GM18861 (cell line): ENCODE data around the gene GDF9.

Source experiments
- ATAC-seq: cut with Tn5 transposase; IDR thresholded peaks from one replicate; pipeline ENCODE4 v1.9.1; 2021; ENCODE audit not compliant: unreplicated experiment

The GDF9 gene, protein sequence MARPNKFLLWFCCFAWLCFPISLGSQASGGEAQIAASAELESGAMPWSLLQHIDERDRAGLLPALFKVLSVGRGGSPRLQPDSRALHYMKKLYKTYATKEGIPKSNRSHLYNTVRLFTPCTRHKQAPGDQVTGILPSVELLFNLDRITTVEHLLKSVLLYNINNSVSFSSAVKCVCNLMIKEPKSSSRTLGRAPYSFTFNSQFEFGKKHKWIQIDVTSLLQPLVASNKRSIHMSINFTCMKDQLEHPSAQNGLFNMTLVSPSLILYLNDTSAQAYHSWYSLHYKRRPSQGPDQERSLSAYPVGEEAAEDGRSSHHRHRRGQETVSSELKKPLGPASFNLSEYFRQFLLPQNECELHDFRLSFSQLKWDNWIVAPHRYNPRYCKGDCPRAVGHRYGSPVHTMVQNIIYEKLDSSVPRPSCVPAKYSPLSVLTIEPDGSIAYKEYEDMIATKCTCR

DNA sequence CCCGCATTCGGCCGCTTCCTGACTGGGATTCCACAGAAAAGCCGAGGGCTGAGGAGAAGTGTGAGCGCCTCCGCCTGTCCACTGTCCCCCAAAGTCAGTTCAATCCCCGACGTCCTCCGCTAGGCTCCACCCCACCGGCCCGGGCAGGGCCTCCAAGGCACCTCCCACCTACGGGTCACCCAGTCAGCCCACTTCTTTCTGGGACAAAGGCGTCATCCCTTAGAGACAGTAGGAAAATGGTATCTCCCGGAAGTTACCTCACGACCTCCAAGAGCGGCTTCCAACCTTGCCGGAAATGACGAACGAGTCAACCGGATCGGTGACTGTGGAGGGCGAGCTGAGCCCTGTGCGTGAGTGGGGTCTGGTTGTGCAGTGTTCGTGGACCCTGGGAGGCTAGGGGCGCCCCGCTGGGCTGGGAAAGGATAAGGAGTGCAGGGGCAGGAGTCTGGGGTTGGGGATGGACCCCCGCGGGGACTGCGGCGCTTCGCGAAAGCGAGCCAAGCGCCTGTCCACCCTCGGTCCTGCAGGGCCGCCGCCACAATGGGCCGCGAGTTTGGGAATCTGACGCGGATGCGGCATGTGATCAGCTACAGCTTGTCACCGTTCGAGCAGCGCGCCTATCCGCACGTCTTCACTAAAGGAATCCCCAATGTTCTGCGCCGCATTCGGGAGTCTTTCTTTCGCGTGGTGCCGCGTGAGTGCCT, at the start of gene GDF9, which contains the start of gene UQCRQ:
GDF9 (minus strand) TSS at position 128 of the 704 bp plus-strand sequence. CDS start 1,936 bp downstream, outside the sequence.
UQCRQ (plus strand) TSS at position 301 of the 704 bp plus-strand sequence; CDS start at position 541, 240 bp downstream.
- ATAC-seq = peak; percentile 99

DNA sequence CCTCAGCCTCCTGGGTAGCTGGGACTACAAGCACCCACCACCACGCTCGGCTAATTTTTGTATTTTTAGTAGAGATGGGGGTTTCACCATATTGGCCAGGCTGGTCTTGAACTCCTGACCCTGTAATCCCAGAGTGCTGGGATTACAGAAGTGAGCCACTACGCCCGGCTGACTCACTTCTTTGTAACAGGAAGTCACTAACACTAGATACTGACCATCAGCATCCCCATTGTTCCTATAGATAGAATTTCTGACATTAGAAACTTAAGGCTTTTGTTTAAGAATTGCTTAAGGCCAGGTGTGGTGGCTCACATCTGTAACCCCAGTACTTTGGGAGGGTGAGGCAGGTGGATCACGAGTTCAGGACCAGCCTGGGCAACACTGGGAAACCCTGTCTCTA, 49.4 kb upstream of the GDF9 start:
- no peak for ATAC-seq

- ATAC-seq = no peak
Measured at GRCh38 chr5:132909702-132910101, 43.4 kb upstream of the GDF9 start.

DNA sequence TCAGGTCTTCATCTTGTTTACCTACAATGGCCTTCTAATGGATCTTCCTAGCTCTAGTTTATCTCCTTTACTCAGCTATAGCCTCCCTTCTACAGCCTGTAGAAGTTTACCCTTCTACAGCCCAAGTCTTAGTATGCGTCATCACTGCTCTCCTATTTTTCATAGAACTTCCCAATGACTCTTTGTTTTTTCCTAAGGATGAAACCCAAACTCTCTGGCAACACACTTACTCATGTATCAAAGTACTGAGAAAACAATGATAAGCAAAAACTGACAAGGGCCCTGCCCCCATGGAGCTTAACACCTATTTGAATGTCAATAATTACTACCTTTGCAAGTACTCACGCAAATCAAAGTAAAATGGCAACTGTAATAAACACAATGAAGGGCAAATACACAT, 40.9 kb upstream of the GDF9 start:
- no peak for ATAC-seq

DNA sequence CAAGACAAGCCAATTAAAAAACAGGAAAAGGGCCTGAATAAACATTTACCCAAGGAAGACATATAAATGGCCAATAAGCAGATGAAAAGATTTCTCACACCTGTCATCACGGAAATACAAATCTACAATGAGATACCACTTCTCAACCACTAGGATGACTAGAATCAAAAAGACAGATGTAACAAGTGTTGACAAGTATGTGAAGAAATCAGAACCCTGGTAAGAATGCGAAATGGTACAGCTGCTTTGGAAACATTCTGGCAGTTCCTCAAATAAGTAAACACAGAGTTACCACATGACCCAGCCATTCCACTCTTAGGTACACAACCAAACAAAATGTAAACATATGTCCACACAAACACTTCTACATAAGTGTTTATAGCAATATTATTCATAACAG, 39.7 kb upstream of the GDF9 start:
- no peak for ATAC-seq

- no peak for ATAC-seq
Measured at GRCh38 chr5:132901730-132902129, 35.5 kb upstream of the GDF9 start.

DNA sequence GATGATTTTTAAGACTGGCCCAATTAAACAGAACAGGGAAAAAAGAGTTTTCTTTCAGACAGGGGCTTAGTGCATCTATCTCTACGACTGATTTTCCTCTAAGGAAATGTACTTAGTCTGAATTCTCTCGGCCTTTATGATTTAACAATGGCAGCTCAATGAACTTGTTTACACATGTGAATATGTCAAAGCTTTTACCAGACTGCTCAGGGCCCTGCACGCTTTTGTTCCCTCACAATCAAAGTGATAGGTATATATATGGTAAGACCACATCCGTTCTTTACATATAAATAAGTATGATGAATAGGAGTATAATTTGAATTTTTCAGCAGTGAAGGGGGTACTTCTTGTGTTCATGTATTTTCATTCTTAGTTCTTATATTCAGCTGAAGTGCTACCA, 34.8 kb upstream of the GDF9 start:
- ATAC-seq = no peak

DNA sequence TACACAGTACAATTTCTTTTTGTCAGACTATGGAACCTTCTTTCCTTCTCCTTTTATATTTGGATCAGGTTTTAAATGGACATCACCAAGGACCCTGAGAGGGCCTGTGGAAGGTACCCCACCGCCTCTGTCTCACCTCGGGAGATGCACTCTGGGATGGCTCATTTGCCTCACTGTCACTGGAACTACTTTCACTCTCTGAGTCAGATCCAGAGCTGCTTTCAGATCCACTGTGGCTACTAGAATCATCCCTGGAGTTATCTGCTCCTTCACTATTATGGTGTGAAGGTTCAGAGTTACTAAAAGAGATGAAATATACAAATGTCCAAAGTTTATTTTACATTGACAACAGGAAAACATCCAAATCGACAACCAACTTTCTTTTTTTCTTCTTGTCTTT, 31.8 kb upstream of the GDF9 start:
- ATAC-seq = no peak

- no peak for ATAC-seq
Measured at GRCh38 chr5:132896685-132897084, 30.4 kb upstream of the GDF9 start.

DNA sequence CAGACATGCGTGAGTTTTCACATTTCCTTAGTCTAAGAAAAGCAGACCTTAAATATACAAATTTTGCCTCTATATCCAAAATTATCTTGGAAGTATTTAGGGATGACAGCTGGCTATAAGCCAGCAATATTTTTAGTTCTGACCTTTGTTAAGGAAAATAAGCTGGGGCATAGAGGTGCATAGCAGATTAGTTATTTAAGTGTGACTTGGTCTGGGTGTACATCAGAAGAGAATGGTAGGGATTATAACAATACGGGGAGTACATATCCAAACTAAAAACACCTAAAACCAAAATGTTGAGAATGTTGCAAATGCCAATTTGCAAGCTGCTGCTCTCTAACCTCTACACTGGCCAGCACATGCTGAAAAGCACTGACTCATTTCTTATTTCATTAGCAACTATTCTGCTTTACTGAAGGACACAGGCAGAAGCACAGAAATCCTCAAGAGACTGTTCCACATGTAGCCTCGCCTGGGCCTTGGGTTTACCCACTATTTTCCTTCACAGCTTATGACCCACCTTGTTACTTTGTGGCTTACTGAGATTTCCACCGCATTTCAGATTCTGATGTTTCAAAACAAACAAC, 29.5 kb upstream of the GDF9 start:
- ATAC-seq = no peak

DNA sequence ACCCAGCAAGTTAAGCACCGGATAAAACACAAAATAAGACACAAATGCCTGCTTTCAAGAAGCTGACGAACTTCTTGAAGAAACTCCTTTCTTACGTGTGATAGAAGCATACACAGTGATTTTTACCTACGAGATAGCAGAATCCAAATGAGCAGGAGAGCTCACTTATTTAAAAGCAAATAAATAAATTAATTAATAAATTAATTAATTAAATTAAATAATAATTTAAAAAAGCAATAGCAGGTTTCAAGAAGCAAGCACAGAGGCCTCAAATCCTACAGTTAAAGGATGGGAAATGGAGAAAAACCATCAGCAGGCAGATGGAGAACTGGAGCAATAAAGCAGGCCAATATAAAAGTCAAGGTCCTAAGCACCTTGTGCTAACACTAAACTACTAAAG, 24.5 kb upstream of the GDF9 start:
- ATAC-seq = no peak

GRCh38 chr5:132889501-132889900, 23.2 kb upstream of the GDF9 start:
- no peak for ATAC-seq

- ATAC-seq = no peak
Measured at GRCh38 chr5:132887283-132887682, 21.0 kb upstream of the GDF9 start.

- no peak for ATAC-seq
Measured at GRCh38 chr5:132886064-132886823, 20.0 kb upstream of the GDF9 start.

- ATAC-seq = no peak
Measured at GRCh38 chr5:132884548-132884947, 18.3 kb upstream of the GDF9 start.

- ATAC-seq = no peak
Measured at GRCh38 chr5:132883261-132883834, 17.1 kb upstream of the GDF9 start.

DNA sequence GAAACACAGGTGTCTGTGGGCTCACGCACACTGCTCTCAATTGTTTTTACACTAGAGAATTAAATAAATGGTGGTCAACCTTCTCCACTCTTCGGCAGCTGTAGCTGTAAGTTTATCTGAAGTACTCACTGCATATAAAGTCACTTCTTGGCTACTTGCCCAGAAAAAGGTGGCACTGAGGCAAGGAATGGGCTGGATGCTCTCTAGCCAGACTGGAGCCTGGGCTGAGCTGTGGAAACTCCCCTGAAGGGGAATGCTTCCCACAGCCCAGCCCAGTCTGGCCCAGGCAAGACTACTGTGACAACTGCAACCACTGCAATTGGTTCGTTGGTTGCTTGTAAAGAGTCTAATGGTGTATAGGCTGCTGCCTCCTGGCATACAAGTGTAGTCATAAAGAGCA, 11.7 kb upstream of the GDF9 start:
- no peak for ATAC-seq

DNA sequence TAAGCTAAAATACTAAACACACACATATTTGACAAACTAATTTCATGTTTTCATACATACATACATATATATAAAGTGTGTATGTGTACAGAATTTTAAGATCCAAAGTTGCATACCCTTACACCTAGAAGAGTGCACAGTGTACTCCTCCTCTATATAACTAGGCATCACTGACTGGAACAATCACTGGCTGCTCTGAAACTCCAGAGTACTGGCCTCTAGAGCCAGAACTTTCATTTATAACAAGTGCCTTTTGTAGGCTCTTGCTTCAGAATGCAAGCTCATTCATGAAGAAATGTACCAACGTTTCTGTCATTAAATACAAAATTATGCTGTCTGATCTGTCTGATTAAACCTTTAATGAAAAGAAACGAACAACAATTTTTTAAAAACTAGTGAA, 11.2 kb upstream of the GDF9 start:
- ATAC-seq = no peak

GRCh38 chr5:132876020-132876759, 9.9 kb upstream of the GDF9 start:
- ATAC-seq = no peak

DNA sequence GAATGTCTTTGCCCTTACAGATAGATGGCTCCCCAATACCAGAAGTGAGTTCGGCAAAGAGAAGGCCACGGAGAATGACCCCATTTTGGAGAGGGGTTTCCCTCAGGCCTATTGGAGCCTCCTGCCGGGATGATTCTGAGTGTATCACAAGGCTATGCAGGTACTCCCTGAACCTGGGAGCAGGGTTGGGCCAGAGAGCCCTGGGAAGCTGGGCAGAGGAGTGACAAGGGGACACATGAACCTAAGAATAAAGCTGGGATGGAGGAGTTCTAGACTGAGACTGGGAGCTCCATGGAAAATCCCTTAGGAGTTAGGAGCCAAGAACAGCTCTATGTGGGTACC, 7.6 kb upstream of the GDF9 start:
- ATAC-seq = no peak
